Spleen (tissue), 7 donors: ENCODE measurements around the gene ATG5.

Experiments
- POLR2A ChIP-seq, 3 donors: fragments of 450-650 bp; IDR thresholded peaks; one replicate each; pipeline ENCODE4 v1.5.1; 2017; ENCODE audit warnings: antibody characterized with exemption in 3 of 3, mild to moderate bottlenecking in 1 of 3
- POLR2AphosphoS5 ChIP-seq, 3 donors: sonication (generic); formaldehyde crosslinking; IDR thresholded peaks; one replicate each; pipeline ENCODE4 v1.5.1; 2017; ENCODE audit warnings: antibody characterized with exemption in 3 of 3
- TF ChIP-seq, protein P1 (sequence below), 11 experiments: fragments of 200-600 bp in 7 of 11; fragments of 450-650 bp in 4 of 11; sonication (generic) in 4 of 11; IDR thresholded peaks in 8 of 11; conservative IDR thresholded peaks in 3 of 11; 1 replicate in 7 of 11; 2 replicates in 4 of 11; pipeline versions ENCODE4 v1.4.0 to v1.8.0; 2016 to 2021; ENCODE audit warnings: antibody characterized with exemption in 11 of 11, inconsistent platforms in 4 of 11, mild to moderate bottlenecking in 1 of 11
- donor health status: DM: no; HTN: no; CAD: no; lungs with moderate emphysema.
- donor health status: DM: no; HTN: no; CAD: no.
- donor health status: DM: no; HTN: no; CAD: no.

DNA sequence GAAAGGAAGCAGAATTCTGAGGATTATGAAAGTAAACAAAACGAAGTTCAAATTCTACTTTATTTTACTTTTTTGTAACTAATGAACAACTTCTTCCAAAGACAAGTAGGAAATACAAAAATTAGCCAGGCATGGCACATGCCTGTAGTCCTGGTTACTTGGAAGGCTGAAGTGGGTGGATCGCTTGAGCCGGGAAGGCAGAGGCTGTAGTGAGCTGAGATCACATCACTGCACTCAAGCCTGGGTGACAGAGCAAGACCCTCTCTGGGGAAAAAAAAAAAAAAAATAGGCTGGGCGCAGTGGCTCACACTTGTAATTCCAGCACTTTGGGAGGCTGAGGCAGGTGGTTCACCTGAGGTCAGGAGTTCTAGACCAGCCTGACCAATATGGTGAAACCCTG, 82.3 kb downstream of the ATG5 start:
- TF ChIP-seq POLR2A (IDR thresholded peaks at IDR 0.05) (no peak), POLR2AphosphoS5 (IDR thresholded peaks at IDR 0.05) (no peak)
- TF ChIP-seq, protein P1, sequence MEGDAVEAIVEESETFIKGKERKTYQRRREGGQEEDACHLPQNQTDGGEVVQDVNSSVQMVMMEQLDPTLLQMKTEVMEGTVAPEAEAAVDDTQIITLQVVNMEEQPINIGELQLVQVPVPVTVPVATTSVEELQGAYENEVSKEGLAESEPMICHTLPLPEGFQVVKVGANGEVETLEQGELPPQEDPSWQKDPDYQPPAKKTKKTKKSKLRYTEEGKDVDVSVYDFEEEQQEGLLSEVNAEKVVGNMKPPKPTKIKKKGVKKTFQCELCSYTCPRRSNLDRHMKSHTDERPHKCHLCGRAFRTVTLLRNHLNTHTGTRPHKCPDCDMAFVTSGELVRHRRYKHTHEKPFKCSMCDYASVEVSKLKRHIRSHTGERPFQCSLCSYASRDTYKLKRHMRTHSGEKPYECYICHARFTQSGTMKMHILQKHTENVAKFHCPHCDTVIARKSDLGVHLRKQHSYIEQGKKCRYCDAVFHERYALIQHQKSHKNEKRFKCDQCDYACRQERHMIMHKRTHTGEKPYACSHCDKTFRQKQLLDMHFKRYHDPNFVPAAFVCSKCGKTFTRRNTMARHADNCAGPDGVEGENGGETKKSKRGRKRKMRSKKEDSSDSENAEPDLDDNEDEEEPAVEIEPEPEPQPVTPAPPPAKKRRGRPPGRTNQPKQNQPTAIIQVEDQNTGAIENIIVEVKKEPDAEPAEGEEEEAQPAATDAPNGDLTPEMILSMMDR (IDR thresholded peaks at IDR 0.05 in 8 of 11, conservative IDR thresholded peaks at IDR 0.05 in 3 of 11) = no peak
